HCT116 (cell line): Measurements from ENCODE around the gene LRRK1. TPM values are rescaled to one million over a fixed set of nuclear protein-coding genes. Genes with fewer than 3 reads are reported as not detected.

ENCODE experiments used
- ATAC-seq: fragments of 200-7000 bp; cut with Tn5 transposase; 2 replicates; pipeline ENCODE4 v1.9.1; 2020; ENCODE audit warnings: mild to moderate bottlenecking, moderate library complexity
- BruUV-seq: library from RNA; stranded (reverse); fragments of 400-500 nt; replicated peaks from 2 replicates; lab custom pipeline; 2021; lab: Mats Ljungman, UMichigan
- CTCF ChIA-PET: fragments of 300-600 bp; sonication (Branson Sonifier 250); formaldehyde crosslinking; loops from one replicate; lab custom pipeline; 2021; ENCODE audit warnings: antibody characterized with exemption; lab: Charles Lee
- POLR2A ChIA-PET: fragments of 300-600, 350-600 bp; sonication (Branson Sonifier 250); formaldehyde crosslinking; loops from one replicate; lab custom pipeline; 2021; ENCODE audit warnings: antibody characterized with exemption; lab: Charles Lee
- RAD21 ChIA-PET, 2 experiments: fragments of 300-600 bp; sonication (Branson Sonifier 250); formaldehyde crosslinking; loops; one replicate each; lab custom pipeline; 2023; ENCODE audit warnings: low total read pairs in 2 of 2; ENCODE audit not compliant: uncharacterized antibody in 2 of 2, unreplicated experiment in 2 of 2, low non-redundant PET in 1 of 2; lab: Charles Lee
- DNase-seq: peaks from one replicate; pipeline ENCODE4 v3.0.0-alpha.2; 2010; ENCODE audit warnings: low read depth, low spot score
- H2AFZ ChIP-seq: fragments of 200-600 bp; shearing (Covaris generic), sonication (generic); 2 replicates; pipeline ENCODE4 v1.6.1; 2017; ENCODE audit warnings: low read depth, mixed run types, mixed read lengths, antibody characterized with exemption, low read length; ENCODE audit not compliant: poor library complexity, severe bottlenecking
- H3K27ac ChIP-seq: 2 replicates; pipeline ENCODE4 v1.5.1; 2012; ENCODE audit warnings: low read depth, low read length
- H3K27me3 ChIP-seq: fragments of 200-600 bp; sonication (generic); 2 replicates; pipeline ENCODE4 v1.6.1; 2016; ENCODE audit warnings: mixed run types, low read length, mixed read lengths; ENCODE audit not compliant: insufficient read depth
- H3K36me3 ChIP-seq, 2 experiments: fragments of 200-500 bp in 1 of 2; fragments of 200-600 bp in 1 of 2; sonication (Bioruptor generic) in 1 of 2; sonication (generic) in 1 of 2; 2 replicates each; pipeline versions ENCODE4 v1.5.1 to v1.6.1; 2014 to 2016; ENCODE audit warnings: low read length in 2 of 2, inconsistent platforms in 1 of 2, mixed read lengths in 1 of 2, mixed run types in 1 of 2; ENCODE audit not compliant: insufficient read depth in 2 of 2, control insufficient read depth in 1 of 2
- H3K4me1 ChIP-seq, 2 experiments: fragments of 200-600 bp in 1 of 2; sonication (generic) in 1 of 2; 2 replicates each; pipeline versions ENCODE4 v1.5.1 to v1.6.1; 2012 to 2017; ENCODE audit warnings: low read length in 2 of 2, inconsistent platforms in 1 of 2, mild to moderate bottlenecking in 1 of 2, mixed read lengths in 1 of 2, mixed run types in 1 of 2, moderate library complexity in 1 of 2; ENCODE audit not compliant: insufficient read depth in 2 of 2, control insufficient read depth in 1 of 2
- H3K4me2 ChIP-seq: fragments of 200-600 bp; sonication (generic); 2 replicates; pipeline ENCODE4 v1.6.1; 2017; ENCODE audit warnings: mixed run types, low read length, mixed read lengths
- H3K4me3 ChIP-seq, 2 experiments: fragments of 200-600 bp in 1 of 2; sonication (generic) in 1 of 2; replicated peaks in 1 of 2; 2 replicates each; pipeline ENCODE4 v1.5.1; 2011 to 2016; ENCODE audit warnings: low read length in 2 of 2, control low read depth in 1 of 2, low read depth in 1 of 2, mild to moderate bottlenecking in 1 of 2, mixed read lengths in 1 of 2, mixed run types in 1 of 2
- H3K79me2 ChIP-seq: fragments of 200-600 bp; sonication (generic); 2 replicates; pipeline ENCODE4 v1.6.1; 2017; ENCODE audit warnings: mild to moderate bottlenecking, mixed run types, low read length, moderate library complexity, mixed read lengths; ENCODE audit not compliant: insufficient read depth
- H3K9ac ChIP-seq: fragments of 200-600 bp; sonication (generic); 2 replicates; pipeline ENCODE4 v1.6.1; 2016; ENCODE audit warnings: low read length, mixed read lengths
- H3K9me2 ChIP-seq: fragments of 200-600 bp; sonication (generic), shearing (Covaris generic); 2 replicates; pipeline ENCODE4 v1.6.1; 2017; ENCODE audit warnings: mixed run types, mild to moderate bottlenecking, moderate library complexity; ENCODE audit not compliant: insufficient read depth
- H3K9me3 ChIP-seq, 2 experiments: fragments of 200-500 bp in 1 of 2; fragments of 200-600 bp in 1 of 2; sonication (Bioruptor generic) in 1 of 2; sonication (generic) in 1 of 2; 2 replicates each; pipeline ENCODE4 v1.6.1; 2014 to 2017; ENCODE audit warnings: low read length in 2 of 2, mixed read lengths in 2 of 2, inconsistent platforms in 1 of 2, low read depth in 1 of 2, mild to moderate bottlenecking in 1 of 2, mixed run types in 1 of 2, moderate library complexity in 1 of 2; ENCODE audit not compliant: control insufficient read depth in 1 of 2, insufficient read depth in 1 of 2
- H4K20me1 ChIP-seq: fragments of 200-600 bp; sonication (generic), shearing (Covaris generic); 2 replicates; pipeline ENCODE4 v1.6.1; 2017; ENCODE audit warnings: mixed run types, mild to moderate bottlenecking, moderate library complexity; ENCODE audit not compliant: insufficient read depth
- EGR1 ChIP-seq: IDR thresholded peaks from 2 replicates; pipeline ENCODE4 v1.6.1; 2012; ENCODE audit warnings: low read depth
- EZH2 ChIP-seq: fragments of 200-600 bp; sonication (generic); IDR thresholded peaks from 2 replicates; pipeline ENCODE4 v1.6.1; 2017; ENCODE audit warnings: antibody characterized with exemption, mixed run types
- EZH2phosphoT487 ChIP-seq: fragments of 200-600 bp; IDR thresholded peaks from 2 replicates; pipeline ENCODE4 v1.6.1; 2018; ENCODE audit warnings: antibody characterized with exemption, borderline replicate concordance
- FOSL1 ChIP-seq: IDR thresholded peaks from 2 replicates; pipeline ENCODE4 v1.6.1; 2012; ENCODE audit warnings: low read depth
- POLR2A ChIP-seq: IDR thresholded peaks from 2 replicates; pipeline ENCODE4 v1.7.0; 2011; ENCODE audit warnings: borderline replicate concordance; ENCODE audit not compliant: insufficient read depth, insufficient read length; ENCODE audit errors: extremely low read depth
- POLR2AphosphoS5 ChIP-seq: IDR thresholded peaks from 2 replicates; pipeline ENCODE4 v1.6.1; 2011; ENCODE audit warnings: mild to moderate bottlenecking, low read depth, low read length, moderate library complexity
- ZFX ChIP-seq: fragments of 450-650 bp; IDR thresholded peaks from 2 replicates; pipeline ENCODE4 v1.6.1; 2017
- ZNF274 ChIP-seq: fragments of 200-500 bp; sonication (Bioruptor generic); IDR thresholded peaks from 2 replicates; pipeline ENCODE4 v1.6.1; 2014; ENCODE audit warnings: mild to moderate bottlenecking, low read depth, low read length, inconsistent platforms
- intact Hi-C: fragments of 100-400 bp; cut with micrococcal nuclease; formaldehyde crosslinking; loops from 2 replicates; pipeline ENCODE4 v1.10.0; 2022
- total RNA-seq: library from RNA; stranded (reverse); gene quantifications from one replicate; pipeline ENCODE4 v1.2.1, GENCODE V29; 2021; ENCODE audit not compliant: unreplicated experiment
- TF ChIP-seq, protein P1 (sequence below): IDR thresholded peaks from 2 replicates; pipeline ENCODE4 v1.6.1; 2012; ENCODE audit warnings: low read depth
- TF ChIP-seq, protein P2 (sequence below): IDR thresholded peaks from 2 replicates; pipeline ENCODE4 v1.6.1; 2012

The LRRK1 gene
- total RNA-seq, 1 experiment from 2014 or later: 21.6 TPM

DNA sequence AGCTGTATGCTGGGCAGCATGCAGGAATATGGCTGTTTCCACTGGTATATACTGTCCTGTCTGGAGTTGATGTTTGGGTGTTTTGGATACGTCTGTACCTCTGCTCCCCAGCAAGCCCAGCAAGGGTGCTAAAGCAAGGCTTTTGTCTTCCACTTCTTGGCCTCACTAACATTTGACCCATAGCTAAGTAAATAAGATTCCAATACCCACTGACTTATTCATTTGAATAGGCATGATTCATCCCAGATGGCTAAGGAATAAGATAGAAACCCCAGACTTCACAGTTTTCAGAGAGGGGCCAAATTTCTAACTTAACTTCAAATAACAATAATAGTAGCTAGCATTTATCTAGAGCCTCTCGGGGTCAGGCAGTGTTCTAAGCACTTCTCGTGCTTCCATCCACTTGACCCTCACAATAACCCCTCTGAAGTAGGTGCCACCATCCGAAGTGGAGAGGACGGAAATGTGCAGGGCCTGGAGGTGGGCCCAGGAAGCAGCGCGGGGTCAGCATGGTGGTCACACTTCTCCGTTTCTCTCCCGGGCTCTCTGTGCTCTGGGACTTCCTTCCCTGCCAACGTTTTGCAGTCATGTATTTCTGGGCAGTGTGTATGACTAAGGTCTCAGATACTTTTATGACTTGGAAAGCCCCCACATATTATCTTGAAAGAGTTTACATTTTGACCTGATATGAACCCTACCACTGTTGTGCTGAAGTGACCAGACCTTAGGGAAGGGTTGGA lies 39.3 kb downstream of the LRRK1 start (continued):
- TF ChIP-seq, protein P1, sequence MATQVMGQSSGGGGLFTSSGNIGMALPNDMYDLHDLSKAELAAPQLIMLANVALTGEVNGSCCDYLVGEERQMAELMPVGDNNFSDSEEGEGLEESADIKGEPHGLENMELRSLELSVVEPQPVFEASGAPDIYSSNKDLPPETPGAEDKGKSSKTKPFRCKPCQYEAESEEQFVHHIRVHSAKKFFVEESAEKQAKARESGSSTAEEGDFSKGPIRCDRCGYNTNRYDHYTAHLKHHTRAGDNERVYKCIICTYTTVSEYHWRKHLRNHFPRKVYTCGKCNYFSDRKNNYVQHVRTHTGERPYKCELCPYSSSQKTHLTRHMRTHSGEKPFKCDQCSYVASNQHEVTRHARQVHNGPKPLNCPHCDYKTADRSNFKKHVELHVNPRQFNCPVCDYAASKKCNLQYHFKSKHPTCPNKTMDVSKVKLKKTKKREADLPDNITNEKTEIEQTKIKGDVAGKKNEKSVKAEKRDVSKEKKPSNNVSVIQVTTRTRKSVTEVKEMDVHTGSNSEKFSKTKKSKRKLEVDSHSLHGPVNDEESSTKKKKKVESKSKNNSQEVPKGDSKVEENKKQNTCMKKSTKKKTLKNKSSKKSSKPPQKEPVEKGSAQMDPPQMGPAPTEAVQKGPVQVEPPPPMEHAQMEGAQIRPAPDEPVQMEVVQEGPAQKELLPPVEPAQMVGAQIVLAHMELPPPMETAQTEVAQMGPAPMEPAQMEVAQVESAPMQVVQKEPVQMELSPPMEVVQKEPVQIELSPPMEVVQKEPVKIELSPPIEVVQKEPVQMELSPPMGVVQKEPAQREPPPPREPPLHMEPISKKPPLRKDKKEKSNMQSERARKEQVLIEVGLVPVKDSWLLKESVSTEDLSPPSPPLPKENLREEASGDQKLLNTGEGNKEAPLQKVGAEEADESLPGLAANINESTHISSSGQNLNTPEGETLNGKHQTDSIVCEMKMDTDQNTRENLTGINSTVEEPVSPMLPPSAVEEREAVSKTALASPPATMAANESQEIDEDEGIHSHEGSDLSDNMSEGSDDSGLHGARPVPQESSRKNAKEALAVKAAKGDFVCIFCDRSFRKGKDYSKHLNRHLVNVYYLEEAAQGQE: no peak
- TF ChIP-seq, all 23 proteins: peak for 0

DNA sequence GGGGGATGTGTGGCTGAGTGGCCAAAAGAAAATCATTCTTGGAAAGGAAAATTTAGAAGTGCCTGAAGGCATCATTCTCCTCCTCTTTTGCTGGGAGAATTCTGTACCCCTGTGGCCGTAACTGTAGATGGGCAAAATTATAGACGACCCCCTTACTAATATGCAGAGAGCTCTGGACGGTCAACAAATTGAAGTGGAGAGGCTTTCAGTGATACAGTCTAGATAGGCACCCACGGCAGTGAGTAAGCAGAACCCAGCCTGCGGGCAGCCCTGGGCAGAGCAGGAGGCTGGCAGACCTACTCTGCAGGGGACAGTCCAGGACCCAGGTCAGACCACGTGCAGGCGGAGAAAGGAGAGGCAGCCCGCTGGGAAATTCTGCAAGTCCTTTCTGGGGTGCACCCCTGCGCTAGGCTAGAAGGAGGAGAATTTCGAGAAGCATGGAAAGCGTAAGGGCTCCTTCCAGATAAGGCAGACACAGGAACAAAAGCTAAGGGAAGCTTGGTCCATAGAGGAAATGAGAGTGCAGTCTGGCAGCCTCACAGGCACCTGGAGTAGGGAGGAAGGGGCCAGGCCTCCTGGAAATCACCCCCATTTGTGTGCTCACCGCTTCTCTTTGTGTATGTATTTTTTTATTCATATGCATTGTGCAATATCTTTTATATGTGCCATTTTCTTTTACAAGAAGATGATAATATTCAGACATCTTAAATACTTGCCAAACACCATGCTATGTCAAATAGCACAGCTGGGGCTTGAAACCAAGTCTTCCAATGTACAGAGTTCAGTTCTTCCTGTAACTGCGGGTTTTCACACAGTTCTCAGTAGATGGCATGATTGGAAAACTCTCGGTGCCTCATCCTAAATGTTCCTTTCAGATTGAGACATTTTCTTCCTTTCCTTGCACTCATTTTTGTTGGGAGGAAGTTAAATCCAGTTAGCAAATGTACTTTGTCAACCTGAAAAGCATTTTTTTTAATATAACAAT lies 40.2 kb downstream of the LRRK1 start:
- Histone ChIP-seq H3K4me3 (no peak overlapping the region), H3K9me2 (no peaks in the 10 kb centered on the region), H4K20me1 (no peaks in the 10 kb centered on the region), H3K9ac (no peak overlapping the region), H3K4me2 (no peak overlapping the region), H3K9me3 (no peaks in the 10 kb centered on the region), H3K27ac (no peak overlapping the region), H2AFZ (no peak overlapping the region), H3K36me3 (no peaks in the 10 kb centered on the region), H3K27me3 (no peaks in the 10 kb centered on the region), H3K79me2 (peaks cover 6% of the 10 kb centered on the region), H3K4me1 (peaks cover 0 to 9% of the 10 kb centered on the region in 2 experiments; a peak in 1 of 4 replicates)
- CTCF ChIA-PET: no interaction called here
- RAD21 ChIA-PET: no interaction called here
- DNase-seq (no peak), ATAC-seq (no peak)
- BruUV-seq: no TSS peak
- POLR2A ChIA-PET: no interaction called here
- TF ChIP-seq EGR1: no peak
- no peak for TF ChIP-seq POLR2A
- no peak for TF ChIP-seq ZNF274
- TF ChIP-seq, protein P2, sequence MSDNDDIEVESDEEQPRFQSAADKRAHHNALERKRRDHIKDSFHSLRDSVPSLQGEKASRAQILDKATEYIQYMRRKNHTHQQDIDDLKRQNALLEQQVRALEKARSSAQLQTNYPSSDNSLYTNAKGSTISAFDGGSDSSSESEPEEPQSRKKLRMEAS: no peak
- no peak for TF ChIP-seq FOSL1
- TF ChIP-seq POLR2AphosphoS5: no peak
- TF ChIP-seq, protein P1: no peak
- no peak for TF ChIP-seq ZFX
- TF ChIP-seq EZH2: no peak
- TF ChIP-seq EZH2phosphoT487: no peak
- intact Hi-C loops: no loop called here
